Measurements from ENCODE around the gene SCLY.

The SCLY gene

DNA sequence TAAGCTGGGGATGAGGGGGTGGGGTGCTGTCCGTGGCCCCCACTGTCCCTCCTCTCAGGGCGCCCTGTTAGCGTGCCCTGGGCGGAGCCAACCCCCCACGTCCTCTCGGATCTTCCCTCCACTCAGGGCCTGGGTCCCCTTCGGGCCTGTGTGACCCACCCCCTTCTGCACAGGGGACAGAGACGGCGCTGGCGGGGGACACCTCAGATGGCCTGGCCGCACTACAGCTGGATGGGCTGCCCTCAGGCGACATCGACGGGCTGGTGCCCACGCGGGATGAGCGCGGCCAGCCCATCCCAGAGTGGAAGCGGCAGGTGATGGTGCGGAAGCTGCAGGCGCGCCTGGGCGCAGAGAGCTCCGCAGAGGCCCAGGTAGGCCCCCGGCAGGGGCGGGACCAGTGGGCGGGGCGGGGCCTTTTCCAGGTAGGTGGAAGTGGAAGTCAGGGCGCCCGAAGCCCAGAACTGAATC lies 67.8 kb downstream of the SCLY start:
- DNase-seq = no peak

- DNase-seq = no peak
Measured at GRCh38 chr2:238129166-238130010, 68.6 kb downstream of the SCLY start.

GRCh38 chr2:238130111-238130695 lies 69.4 kb downstream of the SCLY start:
- DNase-seq = no peak

DNA sequence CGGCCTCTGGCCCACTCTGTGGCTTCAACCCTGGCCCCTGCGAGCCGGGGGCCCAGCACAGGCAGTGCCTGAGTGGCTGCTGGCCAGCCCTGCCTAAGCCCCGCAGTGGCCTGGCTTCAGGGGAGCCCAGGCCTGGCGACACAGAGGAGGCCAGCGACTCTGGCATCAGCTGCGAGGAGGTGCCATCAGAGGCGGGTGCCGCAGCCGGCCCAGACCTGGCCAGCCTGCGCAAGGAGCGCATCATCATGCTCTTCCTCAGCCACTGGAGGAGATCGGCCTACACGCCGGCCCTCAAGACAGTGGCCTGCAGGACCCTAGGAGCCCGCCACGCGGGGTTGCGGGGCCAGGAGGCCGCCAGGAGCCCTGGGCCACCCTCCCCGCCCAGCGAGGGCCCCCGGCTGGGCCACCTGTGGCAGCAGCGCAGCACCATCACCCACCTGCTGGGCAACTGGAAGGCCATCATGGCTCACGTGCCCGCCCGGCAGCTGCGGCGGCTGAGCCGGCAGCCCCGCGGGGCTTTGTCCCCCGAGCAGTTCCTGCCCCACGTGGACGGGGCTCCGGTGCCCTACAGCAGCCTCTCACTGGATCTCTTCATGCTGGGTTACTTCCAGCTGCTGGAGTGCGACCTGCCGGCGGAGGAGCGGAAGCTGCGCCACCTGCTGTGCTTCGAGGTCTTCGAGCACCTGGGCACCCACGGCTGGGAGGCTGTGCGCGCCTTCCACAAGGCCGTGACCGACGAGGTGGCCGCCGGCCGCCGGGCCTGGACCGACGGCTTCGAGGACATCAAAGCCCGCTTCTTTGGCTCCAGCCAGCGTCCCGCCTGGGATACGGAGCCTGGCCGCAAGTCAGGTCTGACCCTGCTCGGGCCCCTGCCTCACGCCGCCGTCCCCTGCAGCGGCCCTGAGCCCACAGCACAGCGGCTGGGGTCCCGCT lies 70.2 kb downstream of the SCLY start:
- no peak for DNase-seq

DNA sequence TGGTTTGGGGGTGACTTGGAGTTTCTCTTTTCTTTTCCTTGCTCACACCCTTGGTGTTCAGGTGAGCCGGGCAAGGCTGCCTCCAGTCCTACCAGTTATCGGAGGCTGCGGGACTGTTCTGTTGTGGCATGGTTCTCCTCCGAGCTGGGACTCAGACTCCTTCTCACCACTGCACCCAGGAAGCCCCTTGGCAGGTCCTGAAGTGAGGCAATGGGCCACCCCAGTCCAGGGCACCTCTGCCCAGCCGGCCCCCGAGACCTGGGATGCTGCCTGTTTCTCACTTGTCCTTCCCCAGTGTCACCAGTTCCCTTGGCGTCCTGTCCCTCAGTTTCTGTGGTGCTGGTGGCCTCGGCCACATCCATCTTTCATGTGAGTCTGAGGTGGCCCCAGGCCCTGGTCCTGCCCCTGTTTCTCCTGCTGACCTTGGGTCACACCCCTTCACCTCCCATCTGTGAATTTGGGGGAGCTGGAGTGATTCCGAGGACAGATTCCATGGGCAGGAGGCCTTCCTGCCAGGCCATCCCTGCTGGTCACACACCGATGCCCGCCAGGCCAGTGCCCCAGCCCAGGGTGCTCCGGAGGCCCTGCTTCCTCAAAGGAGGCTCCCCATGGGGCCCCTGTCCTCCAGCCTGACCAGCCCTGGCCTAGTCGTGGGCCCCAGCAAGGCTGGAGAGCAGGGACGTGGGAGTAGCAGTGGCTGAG lies 71.1 kb downstream of the SCLY start:
- DNase-seq = no peak

- peak in 1 of 2 donors; percentile 25 for DNase-seq
Measured at GRCh38 chr2:238132463-238133450, 72.0 kb downstream of the SCLY start.

- no peak for DNase-seq
Measured at GRCh38 chr2:238133499-238134392, 72.9 kb downstream of the SCLY start.

- no peak for DNase-seq
Measured at GRCh38 chr2:238134393-238134785, 73.6 kb downstream of the SCLY start.

DNA sequence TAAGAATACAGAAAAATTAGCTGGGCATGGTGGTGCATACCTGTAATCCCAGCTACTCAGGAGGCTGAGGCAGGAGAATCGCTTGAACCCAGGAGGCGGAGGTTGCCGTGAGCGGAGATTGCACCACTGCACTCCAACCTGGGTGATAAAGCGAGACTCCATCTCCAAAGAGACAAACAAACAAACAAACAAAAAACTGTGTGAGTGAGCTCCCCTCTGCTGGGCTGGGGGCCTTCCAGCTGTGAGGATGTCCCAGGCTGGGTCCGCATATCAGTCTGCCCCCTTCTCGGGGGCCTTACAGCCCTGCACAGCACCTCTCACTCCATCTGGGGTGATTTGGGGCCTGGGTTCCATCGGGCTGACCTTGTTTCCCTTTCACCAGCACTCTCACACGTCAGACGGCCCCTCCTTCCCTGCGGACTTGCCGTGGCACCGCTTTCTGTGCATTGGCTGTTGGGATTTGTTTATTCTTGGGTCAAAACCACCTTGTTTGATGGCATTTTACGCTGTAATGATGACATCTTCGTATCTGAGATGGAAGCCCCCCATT lies 74.9 kb downstream of the SCLY start:
- no peak for DNase-seq

DNA sequence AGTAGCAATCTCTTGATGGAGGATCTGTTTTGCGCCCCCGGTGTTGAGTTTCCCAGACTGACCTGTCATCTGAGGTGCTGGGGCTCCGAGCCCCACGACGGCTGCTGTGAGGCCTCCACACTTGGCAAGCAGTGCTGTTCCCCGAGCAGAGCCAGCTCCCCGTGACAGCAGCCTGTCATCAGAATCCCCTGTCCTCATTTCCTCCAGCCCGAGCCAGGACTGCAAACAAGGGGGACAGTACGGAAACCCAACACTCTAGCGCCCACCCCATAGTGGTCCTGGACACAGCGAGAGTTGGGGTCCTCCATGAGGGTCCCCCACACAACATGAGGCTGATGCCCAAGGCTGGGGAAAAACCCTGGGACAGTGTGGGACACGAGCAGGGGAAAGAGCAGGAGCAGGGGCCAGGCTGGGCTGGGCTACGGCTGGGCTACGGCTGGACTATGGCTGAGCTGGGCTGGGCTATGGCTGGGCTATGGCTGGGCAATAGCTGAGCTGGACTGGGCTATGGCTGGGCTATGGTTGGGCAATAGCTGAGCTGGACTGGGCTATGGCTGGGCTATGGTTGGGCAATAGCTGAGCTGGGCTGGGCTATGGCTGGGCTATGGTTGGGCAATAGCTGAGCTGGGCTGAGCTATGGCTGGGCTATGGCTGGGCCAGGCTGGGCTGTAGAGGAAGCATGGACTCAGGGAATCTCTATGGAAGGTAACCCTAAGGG lies 76.2 kb downstream of the SCLY start:
- no peak for DNase-seq

GRCh38 chr2:238137885-238138284 lies 77.1 kb downstream of the SCLY start:
- no peak for DNase-seq

GRCh38 chr2:238138331-238139195 lies 77.8 kb downstream of the SCLY start, which contains the start of gene KLHL30:
KLHL30 (plus strand) TSS chr2:238138668; CDS start chr2:238140755, 2,087 bp downstream.
- DNase-seq = no peak

DNA sequence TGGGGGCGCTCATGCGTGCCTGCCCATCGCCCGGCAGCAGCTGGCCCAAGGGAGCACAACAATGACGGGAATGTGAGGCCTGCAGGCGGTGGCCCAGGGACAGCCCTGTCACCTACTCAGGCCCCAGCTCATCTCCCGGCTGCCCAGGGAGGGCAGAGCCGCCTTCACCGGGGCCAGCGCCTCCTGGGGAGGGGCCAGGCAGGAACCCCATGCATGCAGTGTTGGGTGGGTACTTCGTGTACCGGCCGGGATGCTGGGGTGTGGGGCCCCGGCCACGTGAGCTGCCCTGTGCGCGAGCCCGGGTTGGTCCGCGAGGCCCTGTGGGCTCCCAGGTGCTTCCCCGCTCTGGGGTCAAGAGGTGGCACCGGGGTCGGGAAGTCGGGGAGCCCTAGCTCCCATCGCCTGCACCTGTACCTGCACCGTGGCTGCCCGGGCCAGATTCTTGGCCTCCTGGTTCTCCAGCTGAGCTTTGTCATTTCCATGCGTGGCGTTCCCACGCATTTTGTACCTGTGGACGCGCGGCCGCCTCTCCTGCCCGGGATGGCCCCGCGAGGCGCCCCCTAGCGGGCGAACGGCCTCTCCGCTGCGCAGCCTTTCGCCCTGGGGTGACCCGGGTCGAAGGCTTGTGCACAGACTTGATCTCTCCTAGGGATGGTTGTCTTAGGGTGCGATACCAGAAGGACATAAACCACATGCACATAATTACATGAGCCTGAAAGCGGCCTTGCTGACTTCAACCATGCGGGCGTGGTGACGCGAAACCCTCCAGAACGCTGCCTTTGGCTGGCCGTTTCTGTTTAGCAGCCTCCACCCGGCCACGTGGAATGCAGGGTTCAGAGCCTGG lies 78.6 kb downstream of the SCLY start:
- DNase-seq = no peak

DNA sequence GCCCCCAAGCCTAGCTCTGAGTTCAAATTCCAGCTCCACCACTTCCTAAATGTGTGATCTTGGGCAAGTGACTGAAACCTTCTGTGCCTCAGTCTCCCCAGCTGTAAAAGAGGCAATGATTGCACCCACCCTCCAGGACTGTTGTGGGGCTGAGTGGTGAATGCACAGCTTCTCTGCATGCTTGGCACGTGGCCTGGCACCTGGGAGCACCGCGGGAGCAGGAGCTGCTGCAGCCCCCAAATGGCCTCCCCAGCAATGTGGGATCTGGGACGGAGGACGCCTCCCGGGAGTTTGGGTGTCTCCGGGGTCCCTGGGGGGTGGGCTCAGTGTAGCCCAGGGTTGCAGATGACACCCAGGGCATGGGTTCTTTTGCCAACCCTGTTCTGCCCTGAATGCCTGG lies 79.2 kb downstream of the SCLY start:
- DNase-seq = no peak

DNA sequence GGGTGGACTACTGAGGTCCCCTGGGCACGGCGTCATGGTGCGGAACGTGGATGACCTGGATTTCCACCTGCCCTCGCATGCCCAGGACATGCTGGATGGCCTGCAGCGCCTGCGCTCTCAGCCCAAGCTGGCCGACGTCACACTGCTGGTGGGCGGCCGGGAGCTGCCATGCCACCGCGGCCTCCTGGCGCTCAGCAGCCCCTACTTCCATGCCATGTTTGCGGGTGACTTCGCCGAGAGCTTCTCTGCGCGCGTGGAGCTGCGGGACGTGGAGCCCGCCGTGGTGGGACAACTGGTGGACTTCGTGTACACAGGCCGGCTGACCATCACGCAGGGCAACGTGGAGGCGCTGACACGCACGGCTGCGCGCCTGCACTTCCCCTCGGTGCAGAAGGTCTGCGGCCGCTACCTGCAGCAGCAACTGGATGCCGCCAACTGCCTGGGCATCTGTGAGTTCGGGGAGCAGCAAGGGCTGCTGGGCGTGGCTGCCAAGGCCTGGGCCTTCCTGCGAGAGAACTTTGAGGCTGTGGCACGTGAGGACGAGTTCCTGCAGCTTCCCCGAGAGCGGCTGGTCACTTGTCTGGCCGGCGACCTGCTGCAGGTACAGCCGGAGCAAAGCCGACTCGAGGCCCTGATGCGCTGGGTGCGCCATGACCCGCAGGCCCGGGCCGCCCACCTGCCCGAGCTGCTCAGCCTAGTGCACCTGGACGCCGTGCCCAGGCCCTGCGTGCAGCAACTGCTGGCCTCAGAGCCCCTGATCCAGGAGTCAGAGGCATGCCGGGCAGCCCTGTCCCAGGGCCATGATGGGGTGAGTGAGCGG lies 80.1 kb downstream of the SCLY start:
- no peak for DNase-seq

All from hippocampal formation (tissue), 2 donors.